Measurements from ENCODE around the gene CMSS1.

- TF ChIP-seq POLR2A (IDR thresholded peaks at IDR 0.05) (no peak), CTCF (IDR thresholded peaks at IDR 0.05) (no peak), EP300 (IDR thresholded peaks at IDR 0.05) (no peak)
Observed at GRCh38 chr3:100027321-100027720, 209.7 kb downstream of the CMSS1 start.
